Measurements from ENCODE around the gene FRAS1. TPM values are rescaled to one million over a fixed set of nuclear protein-coding genes. Genes with fewer than 3 reads are reported as not detected.

FRAS1 gene
- total and polyA plus RNA-seq, 12 donors = 0.20 to 2.3 (median 0.84) TPM

DNA sequence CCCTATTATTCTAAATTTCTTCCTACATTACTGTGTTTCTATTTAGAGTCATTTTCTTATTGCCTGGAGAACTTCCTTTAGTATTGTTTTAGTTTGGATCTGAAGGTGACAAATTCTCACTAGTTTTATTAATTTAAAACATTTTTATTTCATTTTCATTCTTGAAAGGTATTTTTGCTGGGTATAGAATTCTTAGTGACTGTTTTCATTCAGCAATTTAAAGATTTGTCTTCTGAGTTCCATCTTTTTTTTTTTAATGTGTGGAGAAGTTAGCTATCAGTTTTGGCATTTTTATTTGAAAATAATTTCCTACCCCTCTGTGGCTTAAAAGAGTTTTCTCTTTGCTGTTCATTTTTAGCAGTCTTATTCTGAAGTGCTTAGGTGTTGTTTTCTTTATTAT lies 169.2 kb downstream of the FRAS1 start:
- Histone ChIP-seq H3K27me3 (no peaks in the 10 kb centered on the region), H3K36me3 (replicated peaks in 1 of 2) (no peaks in the 10 kb centered on the region), H3K4me3 (no peak overlapping the region), H3K9me3 (replicated peaks in 1 of 3) (no peaks in the 10 kb centered on the region), H3K4me1 (replicated peaks in 1 of 2) (no peaks in the 10 kb centered on the region), H3K27ac (no peak overlapping the region)
- intact Hi-C loops (cut with DNase I) = no loop called here
- no peak for TF ChIP-seq POLR2A (IDR thresholded peaks at IDR 0.05)
- no peak for DNase-seq

DNA sequence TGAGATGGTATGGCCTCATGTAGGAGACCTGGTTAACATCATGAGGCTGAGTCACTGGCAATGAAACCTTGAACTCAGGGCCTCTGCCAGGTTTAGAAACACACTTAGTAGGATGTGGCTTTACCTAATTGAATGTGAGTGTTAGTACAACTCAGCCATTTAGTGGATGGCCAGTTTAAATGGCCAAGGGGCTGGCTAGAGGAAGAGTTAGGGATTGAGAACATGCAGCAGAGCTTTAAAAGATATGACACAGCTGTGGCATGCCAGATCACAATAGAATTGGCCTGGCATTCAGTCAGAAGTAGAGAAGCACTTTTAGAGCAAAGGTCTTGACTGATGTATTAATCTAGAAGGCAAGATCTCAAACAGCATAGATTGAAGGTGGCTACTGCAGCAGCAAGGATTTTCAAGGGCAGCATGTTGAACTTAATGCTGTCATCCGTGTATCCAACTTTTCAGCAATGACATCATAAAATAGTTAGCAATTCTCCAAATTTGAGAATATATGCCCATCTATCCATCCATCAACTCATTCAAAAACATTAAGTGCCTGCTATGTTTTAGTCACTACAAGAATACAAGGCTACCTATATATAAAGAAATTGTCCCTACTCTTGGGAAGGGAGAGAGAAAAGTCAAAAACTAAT lies 170.4 kb downstream of the FRAS1 start:
- no peak overlapping the region for H3K27ac ChIP-seq
- no peak for DNase-seq
- no peaks in the 10 kb centered on the region for H3K4me1 ChIP-seq (replicated peaks in 1 of 2)
- 63 to 74% (median 67%) methylated on average over 1 of the region's 1 CpG for WGBS, 4 donors
- H3K27me3 ChIP-seq = no peaks in the 10 kb centered on the region
- H3K36me3 ChIP-seq (replicated peaks in 1 of 2) = no peaks in the 10 kb centered on the region
- no peaks in the 10 kb centered on the region for H3K9me3 ChIP-seq (replicated peaks in 1 of 3)
- TF ChIP-seq POLR2A (IDR thresholded peaks at IDR 0.05) = no peak
- TF ChIP-seq, protein P1, sequence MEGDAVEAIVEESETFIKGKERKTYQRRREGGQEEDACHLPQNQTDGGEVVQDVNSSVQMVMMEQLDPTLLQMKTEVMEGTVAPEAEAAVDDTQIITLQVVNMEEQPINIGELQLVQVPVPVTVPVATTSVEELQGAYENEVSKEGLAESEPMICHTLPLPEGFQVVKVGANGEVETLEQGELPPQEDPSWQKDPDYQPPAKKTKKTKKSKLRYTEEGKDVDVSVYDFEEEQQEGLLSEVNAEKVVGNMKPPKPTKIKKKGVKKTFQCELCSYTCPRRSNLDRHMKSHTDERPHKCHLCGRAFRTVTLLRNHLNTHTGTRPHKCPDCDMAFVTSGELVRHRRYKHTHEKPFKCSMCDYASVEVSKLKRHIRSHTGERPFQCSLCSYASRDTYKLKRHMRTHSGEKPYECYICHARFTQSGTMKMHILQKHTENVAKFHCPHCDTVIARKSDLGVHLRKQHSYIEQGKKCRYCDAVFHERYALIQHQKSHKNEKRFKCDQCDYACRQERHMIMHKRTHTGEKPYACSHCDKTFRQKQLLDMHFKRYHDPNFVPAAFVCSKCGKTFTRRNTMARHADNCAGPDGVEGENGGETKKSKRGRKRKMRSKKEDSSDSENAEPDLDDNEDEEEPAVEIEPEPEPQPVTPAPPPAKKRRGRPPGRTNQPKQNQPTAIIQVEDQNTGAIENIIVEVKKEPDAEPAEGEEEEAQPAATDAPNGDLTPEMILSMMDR (IDR thresholded peaks at IDR 0.05) = no peak
- no peak overlapping the region for H3K4me3 ChIP-seq
- intact Hi-C loops (cut with DNase I) = no loop called here

DNA sequence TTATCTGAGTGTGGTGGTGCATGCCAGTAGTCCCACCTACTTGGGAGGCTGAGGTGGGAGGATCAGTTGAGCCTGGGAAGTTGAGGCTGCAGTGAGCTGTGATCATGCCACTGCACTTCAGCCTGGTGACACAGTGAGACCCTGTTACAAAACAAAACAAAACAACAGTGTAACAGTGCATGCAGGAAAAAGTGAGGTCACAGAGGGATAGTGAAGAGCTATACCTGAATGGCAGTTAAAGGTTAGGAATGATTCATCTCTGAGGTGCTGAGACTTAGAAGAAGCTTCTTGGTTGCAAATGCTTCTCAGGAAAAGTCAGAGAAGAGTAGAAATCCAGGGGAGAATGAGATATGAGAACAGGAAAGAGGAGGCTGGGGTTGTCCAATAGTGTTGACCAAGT lies 178.7 kb downstream of the FRAS1 start:
- H3K27me3 ChIP-seq = no peaks in the 10 kb centered on the region
- DNase-seq = no peak
- no peaks in the 10 kb centered on the region for H3K36me3 ChIP-seq (replicated peaks in 1 of 2)
- H3K4me3 ChIP-seq = no peak overlapping the region
- TF ChIP-seq POLR2A (IDR thresholded peaks at IDR 0.05) = no peak
- TF ChIP-seq, protein P1 (IDR thresholded peaks at IDR 0.05) = no peak
- H3K27ac ChIP-seq = no peak overlapping the region
- H3K4me1 ChIP-seq (replicated peaks in 1 of 2) = no peaks in the 10 kb centered on the region
- intact Hi-C loops (cut with DNase I) = no loop called here
- H3K9me3 ChIP-seq (replicated peaks in 1 of 3) = no peaks in the 10 kb centered on the region

DNA sequence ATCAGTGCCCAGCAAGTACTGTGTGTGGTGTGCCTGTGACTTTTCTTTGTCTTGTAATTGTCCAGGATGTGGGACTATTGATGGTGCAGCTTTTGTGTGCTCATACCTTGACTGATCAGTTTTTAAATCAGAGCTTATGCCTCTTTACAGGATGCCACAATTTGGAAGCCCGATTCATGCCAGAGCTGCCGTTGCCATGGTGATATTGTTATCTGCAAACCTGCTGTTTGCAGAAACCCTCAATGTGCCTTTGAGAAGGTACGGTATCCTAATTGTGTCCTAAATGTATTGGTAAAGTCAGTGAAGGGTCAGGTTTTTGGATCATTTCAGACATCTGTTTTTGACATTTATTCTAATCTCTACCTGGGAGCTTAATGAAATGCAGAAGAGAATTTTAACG lies 180.2 kb downstream of the FRAS1 start:
- no peak for DNase-seq
- 69 to 87% (median 73%) methylated on average over 4 of the region's 4 CpGs for WGBS, 4 donors
- H3K4me1 ChIP-seq (replicated peaks in 1 of 2) = no peaks in the 10 kb centered on the region
- no peaks in the 10 kb centered on the region for H3K9me3 ChIP-seq (replicated peaks in 1 of 3)
- no peak overlapping the region for H3K27ac ChIP-seq
- H3K36me3 ChIP-seq (replicated peaks in 1 of 2) = no peaks in the 10 kb centered on the region
- H3K4me3 ChIP-seq = no peak overlapping the region
- TF ChIP-seq, protein P1 (IDR thresholded peaks at IDR 0.05) = no peak
- no peak for TF ChIP-seq POLR2A (IDR thresholded peaks at IDR 0.05)
- intact Hi-C loops (cut with DNase I) = no loop called here
- no peaks in the 10 kb centered on the region for H3K27me3 ChIP-seq

DNA sequence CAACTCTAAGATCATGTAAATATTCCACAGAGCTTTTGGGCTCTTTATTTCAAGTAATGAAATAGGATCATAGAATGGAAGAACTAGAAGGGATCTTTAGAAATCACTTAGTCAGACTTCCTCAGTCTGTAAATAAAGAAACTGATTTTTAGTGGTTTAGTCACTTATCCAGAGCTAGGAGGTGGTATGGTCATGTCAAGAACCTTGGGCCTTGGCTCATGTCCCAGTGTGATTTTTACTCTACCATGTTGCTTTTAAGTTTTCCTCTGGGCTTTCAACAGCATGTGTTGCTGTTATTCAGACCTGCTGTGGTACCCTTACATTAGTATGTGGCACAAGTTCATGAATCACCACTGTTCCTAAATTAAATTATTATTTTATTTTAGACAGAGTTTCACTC lies 184.9 kb downstream of the FRAS1 start:
- H3K4me3 ChIP-seq = no peak overlapping the region
- H3K27ac ChIP-seq = no peak overlapping the region
- no peak for DNase-seq
- no peaks in the 10 kb centered on the region for H3K36me3 ChIP-seq (replicated peaks in 1 of 2)
- TF ChIP-seq POLR2A (IDR thresholded peaks at IDR 0.05) = no peak
- TF ChIP-seq, protein P1 (IDR thresholded peaks at IDR 0.05) = no peak
- no peaks in the 10 kb centered on the region for H3K4me1 ChIP-seq (replicated peaks in 1 of 2)
- intact Hi-C loops (cut with DNase I) = no loop called here
- H3K27me3 ChIP-seq = no peaks in the 10 kb centered on the region
- no peaks in the 10 kb centered on the region for H3K9me3 ChIP-seq (replicated peaks in 1 of 3)
